ENCODE results near the gene HNRNPUL1. TPM values are rescaled to one million over a fixed set of nuclear protein-coding genes. Genes with fewer than 3 reads are reported as not detected.

Gene HNRNPUL1
- total and polyA plus RNA-seq, 9 of the 15 experiments (the other 6 are each of a cell fraction or from before 2014, with no cell fraction given), result 7.3 to 211 (median 85.0) TPM

- TF ChIP-seq PURB (CRISPR knock-in tag; IDR thresholded peaks at IDR 0.05; ENCODE audit: low read depth) (no peak), MLLT1 (IDR thresholded peaks at IDR 0.05) (peak in 1 of 2 experiments; percentile 53; a peak in 2 of 4 replicates), SUPT5H (IDR thresholded peaks at IDR 0.05) (0 out of 2 replicates have a peak, but pooled peaks have one; percentile 6), NR4A1 (CRISPR knock-in tag; IDR thresholded peaks at IDR 0.05) (no peak), NR4A1 (tag; IDR thresholded peaks at IDR 0.05) (no peak), CHD1 (IDR thresholded peaks at IDR 0.05; ENCODE audit: low read length) (peak; percentile 29), ZNF134 (CRISPR knock-in tag; conservative IDR thresholded peaks at IDR 0.05) (no peak), NCOA6 (IDR thresholded peaks at IDR 0.05) (no peak), ZNF274 (IDR thresholded peaks at IDR 0.05; ENCODE audit: borderline replicate concordance, low read depth, low read length) (no peak), SMARCC2 (IDR thresholded peaks at IDR 0.05; ENCODE audit: low read depth) (no peak), RAD21 (CRISPR knock-in tag; conservative IDR thresholded peaks at IDR 0.05 in 1 of 2, IDR thresholded peaks at IDR 0.05 in 1 of 2) (no peak), GATA2 (CRISPR knock-in tag; IDR thresholded peaks at IDR 0.05) (no peak), CXXC5 (CRISPR knock-in tag; IDR thresholded peaks at IDR 0.05) (peak; percentile 55), KHSRP (IDR thresholded peaks at IDR 0.05) (no peak), NCOA4 (IDR thresholded peaks at IDR 0.05; ENCODE audit: partially characterized antibody) (no peak), ILF3 (IDR thresholded peaks at IDR 0.05; ENCODE audit: borderline replicate concordance) (no peak), ZNF780A (CRISPR knock-in tag; IDR thresholded peaks at IDR 0.05) (no peak), MTA2 (IDR thresholded peaks at IDR 0.05; ENCODE audit: low read depth) (no peak), RUNX1 (IDR thresholded peaks at IDR 0.05; ENCODE audit: low read depth) (peak; percentile 57; the same call in 1 of the 2 replicates), LCOR (CRISPR knock-in tag; IDR thresholded peaks at IDR 0.05) (no peak), EGR1 (conservative IDR thresholded peaks at IDR 0.05) (peak; percentile 90)
- TF ChIP-seq, protein P1, sequence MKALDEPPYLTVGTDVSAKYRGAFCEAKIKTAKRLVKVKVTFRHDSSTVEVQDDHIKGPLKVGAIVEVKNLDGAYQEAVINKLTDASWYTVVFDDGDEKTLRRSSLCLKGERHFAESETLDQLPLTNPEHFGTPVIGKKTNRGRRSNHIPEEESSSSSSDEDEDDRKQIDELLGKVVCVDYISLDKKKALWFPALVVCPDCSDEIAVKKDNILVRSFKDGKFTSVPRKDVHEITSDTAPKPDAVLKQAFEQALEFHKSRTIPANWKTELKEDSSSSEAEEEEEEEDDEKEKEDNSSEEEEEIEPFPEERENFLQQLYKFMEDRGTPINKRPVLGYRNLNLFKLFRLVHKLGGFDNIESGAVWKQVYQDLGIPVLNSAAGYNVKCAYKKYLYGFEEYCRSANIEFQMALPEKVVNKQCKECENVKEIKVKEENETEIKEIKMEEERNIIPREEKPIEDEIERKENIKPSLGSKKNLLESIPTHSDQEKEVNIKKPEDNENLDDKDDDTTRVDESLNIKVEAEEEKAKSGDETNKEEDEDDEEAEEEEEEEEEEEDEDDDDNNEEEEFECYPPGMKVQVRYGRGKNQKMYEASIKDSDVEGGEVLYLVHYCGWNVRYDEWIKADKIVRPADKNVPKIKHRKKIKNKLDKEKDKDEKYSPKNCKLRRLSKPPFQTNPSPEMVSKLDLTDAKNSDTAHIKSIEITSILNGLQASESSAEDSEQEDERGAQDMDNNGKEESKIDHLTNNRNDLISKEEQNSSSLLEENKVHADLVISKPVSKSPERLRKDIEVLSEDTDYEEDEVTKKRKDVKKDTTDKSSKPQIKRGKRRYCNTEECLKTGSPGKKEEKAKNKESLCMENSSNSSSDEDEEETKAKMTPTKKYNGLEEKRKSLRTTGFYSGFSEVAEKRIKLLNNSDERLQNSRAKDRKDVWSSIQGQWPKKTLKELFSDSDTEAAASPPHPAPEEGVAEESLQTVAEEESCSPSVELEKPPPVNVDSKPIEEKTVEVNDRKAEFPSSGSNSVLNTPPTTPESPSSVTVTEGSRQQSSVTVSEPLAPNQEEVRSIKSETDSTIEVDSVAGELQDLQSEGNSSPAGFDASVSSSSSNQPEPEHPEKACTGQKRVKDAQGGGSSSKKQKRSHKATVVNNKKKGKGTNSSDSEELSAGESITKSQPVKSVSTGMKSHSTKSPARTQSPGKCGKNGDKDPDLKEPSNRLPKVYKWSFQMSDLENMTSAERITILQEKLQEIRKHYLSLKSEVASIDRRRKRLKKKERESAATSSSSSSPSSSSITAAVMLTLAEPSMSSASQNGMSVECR (CRISPR knock-in tag; IDR thresholded peaks at IDR 0.05), result peak; percentile 51; the same call in 1 of the 2 replicates
- TF ChIP-seq, protein P2, sequence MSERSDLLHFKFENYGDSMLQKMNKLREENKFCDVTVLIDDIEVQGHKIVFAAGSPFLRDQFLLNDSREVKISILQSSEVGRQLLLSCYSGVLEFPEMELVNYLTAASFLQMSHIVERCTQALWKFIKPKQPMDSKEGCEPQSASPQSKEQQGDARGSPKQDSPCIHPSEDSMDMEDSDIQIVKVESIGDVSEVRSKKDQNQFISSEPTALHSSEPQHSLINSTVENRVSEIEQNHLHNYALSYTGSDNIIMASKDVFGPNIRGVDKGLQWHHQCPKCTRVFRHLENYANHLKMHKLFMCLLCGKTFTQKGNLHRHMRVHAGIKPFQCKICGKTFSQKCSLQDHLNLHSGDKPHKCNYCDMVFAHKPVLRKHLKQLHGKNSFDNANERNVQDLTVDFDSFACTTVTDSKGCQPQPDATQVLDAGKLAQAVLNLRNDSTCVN (CRISPR knock-in tag; IDR thresholded peaks at IDR 0.05), result no peak
Observed at GRCh38 chr19:41351339-41352245, 87.4 kb downstream of the HNRNPUL1 start (continued).

Measured in K562 (cell line).